ENCODE results near the gene IFTAP.
"Not testable (repeated sequence)": the region's sequence is repeated elsewhere in the genome, so short reads cannot be mapped to it uniquely, and the experiment has no call there.

IFTAP gene

DNA sequence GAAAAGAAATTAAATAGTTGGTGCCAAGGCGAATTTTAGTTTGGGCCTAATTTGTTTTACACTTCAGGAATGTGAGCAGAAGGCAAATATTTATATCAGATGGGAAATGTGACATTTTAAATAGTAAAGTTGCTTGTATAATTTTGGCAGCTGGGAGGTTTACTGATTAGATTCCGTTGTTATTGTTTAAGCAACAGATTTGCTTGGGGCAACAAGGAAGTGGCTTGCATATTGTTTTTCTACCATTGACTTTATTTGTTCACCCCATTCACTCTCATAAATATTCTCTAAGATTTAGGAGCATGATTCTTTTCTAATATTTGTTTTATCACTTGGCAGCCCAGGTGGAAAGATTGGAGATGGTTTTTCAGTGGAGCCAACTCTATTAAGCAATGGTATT, 44.3 kb downstream of the IFTAP start:
- no peak for DNase-seq (ENCODE audit: low read depth)

GRCh38 chr11:36657610-36658267, 63.4 kb downstream of the IFTAP start:
- DNase-seq (ENCODE audit: low read depth): no peak

DNA sequence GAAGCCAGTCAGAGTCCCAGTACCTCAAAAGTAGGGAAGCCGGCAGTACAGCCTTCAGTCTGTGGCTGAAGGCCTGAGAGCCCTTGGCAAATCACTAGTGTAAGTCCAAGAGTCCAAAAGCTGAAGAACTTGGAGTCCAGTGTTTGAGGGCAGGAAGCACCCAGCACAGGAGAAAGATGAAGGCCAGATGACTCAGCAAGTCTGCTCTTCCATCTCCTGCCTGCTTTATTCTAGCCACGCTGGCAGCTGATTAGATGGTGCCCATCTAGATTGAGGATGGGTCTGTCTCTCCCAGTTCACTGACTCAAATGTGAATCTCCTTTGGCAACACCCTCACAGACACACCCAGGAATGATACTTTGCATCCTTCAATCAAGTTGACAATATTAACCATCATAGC, 67.1 kb downstream of the IFTAP start:
- not testable (repeated sequence) for DNase-seq (ENCODE audit: low read depth)

- no peak for DNase-seq (ENCODE audit: low read depth)
Observed at GRCh38 chr11:36672815-36673450, 78.6 kb downstream of the IFTAP start.

DNA sequence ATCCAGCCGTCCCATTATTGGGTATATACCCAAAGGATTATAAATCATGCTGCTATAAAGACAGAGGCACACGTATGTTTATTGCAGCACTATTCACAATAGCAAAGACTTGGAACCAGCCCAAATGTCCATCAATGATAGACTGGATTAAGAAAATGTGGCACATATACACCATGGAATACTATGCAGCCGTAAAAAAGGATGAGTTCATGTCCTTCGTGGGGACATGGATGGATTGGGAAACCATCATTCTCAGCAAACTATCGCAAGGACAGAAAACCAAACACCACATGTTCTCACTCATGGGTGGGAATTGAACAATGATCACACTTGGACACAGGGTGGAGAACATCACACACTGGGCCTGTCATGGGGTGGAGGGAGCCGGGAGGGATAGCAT, 85.2 kb downstream of the IFTAP start:
- not testable (repeated sequence) for DNase-seq (ENCODE audit: low read depth)

DNA sequence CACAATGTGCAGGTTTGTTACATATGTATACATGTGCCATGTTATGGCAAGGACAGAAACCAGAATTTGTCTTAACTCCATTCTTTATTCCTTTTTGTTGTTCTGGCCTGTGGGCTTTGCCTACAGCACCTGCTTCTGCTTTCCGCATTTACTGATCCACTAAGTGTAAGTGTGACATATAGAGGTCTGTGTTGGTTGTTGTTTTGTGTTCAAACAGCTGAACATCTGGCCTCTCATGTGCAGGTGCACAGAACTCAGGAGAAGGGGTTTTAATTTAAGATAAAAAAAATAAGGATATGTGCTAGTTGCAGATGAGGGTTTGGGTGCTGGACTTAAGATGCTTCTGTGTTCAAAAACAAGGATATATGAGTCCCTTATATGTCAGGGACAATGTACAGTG, 89.5 kb downstream of the IFTAP start:
- DNase-seq (ENCODE audit: low read depth): no peak

DNA sequence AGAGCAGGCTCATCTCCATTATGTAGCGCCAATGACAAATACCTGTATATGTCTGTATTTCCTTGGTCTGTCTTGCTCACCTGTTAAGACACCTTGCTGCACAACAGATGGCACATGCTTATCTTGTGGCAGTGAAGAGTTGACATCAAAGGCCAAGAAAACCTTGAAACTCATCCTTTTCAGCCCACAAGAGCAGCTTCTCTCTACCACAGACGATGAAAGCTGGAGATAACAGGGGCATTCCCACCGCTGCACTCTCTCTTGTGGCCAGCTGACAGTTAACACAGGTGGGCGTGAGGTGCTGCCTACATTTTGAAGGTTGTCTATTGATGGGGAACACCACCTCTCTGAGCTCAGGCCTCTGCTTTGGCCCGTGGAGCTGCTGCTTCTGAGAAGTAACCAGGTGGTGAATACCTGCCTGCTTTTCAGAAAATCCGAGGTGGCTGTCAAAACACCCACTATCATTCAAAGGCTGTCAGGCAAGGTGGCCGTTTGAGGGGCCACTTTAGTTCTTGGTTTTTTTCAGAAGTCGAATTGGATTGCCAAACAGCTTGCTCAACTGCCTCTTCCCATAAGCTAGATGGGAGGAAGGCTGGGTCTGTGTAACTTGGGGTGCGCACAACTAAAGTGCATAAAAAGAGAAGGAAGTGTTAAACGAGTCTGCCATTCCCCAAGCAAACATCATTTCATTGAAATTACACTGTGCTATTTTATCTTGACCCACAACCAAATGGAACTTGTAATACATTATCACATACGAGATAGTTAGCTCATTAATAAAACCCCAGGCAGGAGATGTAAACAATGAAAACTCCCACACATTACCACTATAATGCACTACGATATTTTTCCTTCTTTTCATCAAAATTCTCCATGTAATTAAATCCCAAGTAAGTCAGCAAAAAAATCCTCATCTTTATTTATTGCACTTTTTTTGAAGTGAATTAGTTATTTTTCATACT, 90.8 kb downstream of the IFTAP start:
- peak; percentile 18 for DNase-seq (ENCODE audit: low read depth)

DNA sequence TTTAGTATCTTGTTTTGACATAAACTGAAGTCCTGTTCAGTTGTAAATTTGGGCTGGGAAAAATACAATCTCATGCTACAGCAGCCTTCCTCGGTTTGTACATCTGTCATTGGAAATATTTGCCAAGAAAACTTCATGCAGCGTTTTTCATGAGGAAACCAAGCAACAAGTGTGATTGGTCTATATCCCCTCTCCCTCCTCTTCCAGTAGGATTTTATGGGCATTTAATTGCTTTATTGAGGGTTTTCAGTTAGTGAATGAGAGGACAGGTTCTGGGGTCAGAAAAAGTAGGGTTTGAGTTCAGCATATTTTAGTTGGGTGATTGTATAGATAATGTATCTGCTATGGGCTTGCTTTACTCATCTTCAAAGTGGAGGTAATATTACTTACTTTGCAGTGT, 93.8 kb downstream of the IFTAP start:
- no peak for DNase-seq (ENCODE audit: low read depth)

GRCh38 chr11:36688571-36689291, 94.4 kb downstream of the IFTAP start:
- DNase-seq (ENCODE audit: low read depth): no peak

- DNase-seq (ENCODE audit: low read depth): no peak
Observed at GRCh38 chr11:36689442-36689841, 95.1 kb downstream of the IFTAP start.

- no peak for DNase-seq (ENCODE audit: low read depth)
Observed at GRCh38 chr11:36692704-36693103, 98.4 kb downstream of the IFTAP start.

- no peak for DNase-seq (ENCODE audit: low read depth)
Observed at GRCh38 chr11:36693139-36693843, 99.0 kb downstream of the IFTAP start.

DNA sequence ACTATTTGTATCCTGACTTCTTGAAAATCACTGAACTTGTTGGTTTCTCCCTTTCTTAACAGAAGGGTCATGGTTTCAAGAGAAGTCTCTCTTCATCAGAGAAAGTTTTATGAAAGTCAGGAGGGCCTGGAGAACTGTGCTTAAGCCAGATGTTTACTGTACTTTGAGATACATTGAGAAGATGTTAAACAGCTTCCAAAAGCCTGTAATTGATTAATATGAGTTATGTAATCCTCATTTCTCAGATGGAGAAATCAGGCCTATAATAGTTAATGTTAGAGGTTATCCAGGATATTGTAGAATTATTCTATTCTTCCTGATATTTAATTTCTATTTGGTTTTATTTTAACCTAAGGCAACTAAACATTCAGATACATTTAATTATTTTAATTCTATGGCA, 100.8 kb downstream of the IFTAP start:
- no peak for DNase-seq (ENCODE audit: low read depth)

- no peak for DNase-seq (ENCODE audit: low read depth)
Observed at GRCh38 chr11:36695571-36695970, 101.3 kb downstream of the IFTAP start.

GRCh38 chr11:36696550-36696949, 102.2 kb downstream of the IFTAP start:
- no peak for DNase-seq (ENCODE audit: low read depth)

DNA sequence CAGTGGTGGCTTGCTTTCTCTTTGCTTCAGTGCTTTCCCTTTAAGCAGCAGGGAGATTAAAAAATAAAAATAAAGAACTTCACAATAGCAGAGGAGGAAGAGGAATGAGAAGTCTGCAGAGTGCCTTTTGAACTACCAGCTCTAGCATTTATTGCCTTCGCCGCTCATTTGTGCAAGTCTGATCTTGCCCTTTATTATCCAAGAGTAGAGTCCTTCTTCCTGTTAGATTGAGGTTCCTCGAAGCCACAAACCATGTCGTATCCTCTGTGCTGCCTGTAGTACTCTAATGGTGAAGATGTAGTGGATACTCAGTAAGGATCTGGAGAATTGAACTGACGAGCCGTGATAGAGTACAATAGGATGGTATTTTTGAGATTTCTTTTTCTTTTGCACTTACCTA, 105.0 kb downstream of the IFTAP start:
- no peak for DNase-seq (ENCODE audit: low read depth)

GRCh38 chr11:36700246-36700645, 105.9 kb downstream of the IFTAP start:
- no peak for DNase-seq (ENCODE audit: low read depth)

DNA sequence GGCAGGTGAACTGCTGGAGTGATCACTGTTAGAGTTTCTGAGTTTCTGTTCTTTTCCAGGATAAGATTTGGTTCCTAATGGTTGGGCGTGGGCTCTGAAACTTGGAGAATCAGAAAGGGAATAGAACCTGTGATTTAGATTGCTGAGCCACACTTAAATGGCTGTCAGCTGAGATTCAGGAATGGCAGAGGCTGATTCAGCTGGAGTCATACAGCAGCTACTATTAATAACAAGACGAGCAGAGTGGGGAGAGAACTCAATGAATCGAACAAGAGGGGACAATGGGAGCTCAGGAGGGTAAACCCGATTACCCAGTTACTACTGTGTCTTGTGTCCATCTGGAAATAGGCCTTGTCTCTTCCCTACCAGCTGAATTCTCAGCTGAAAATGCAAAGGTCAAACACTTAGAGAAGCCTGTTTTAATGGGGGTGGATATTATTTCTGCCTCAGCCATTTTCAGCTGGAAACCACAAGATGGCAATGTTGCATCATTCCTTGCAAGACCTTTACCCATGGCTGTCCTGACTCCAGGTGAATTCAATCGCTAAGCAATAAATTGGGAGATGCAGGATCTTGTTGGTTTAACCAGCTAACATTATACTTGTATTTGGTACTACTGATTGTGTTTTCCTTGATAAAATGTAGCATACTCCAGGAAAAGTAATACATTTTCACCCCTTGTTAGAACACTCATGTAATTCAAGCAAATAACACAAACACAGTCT, 108.2 kb downstream of the IFTAP start:
- no peak for DNase-seq (ENCODE audit: low read depth)

DNA sequence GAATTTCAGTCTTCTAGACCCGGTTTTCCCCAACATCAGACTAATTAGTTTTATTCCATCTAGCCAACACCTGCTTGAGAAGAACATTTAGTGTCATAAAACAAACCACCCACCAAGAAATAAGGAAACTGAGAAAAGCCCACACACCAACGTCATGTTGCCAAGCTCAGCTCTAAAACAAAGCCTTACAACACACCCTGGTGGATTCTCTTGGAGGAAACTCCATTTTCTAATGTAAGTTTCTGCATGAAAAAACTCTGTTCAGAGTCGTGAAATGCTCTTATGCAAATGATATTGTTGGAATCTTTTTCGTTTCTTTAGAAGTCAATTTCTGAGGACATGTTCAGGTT, 108.7 kb downstream of the IFTAP start:
- no peak for DNase-seq (ENCODE audit: low read depth)

Data from stimulated activated CD8-positive, alpha-beta memory T cell treated with anti-CD3 and anti-CD28 coated beads, Interleukin-4, amount 100 ng/mL, for 24 hours (primary cell).